GM15510 (cell line): ENCODE results near the gene SOX30.

Experiments
- POLR2A ChIP-seq: IDR thresholded peaks from 3 replicates; pipeline ENCODE4 v1.6.1; 2011; ENCODE audit warnings: borderline replicate concordance; ENCODE audit not compliant: insufficient read length; ENCODE audit errors: extremely low read depth

The SOX30 gene

GRCh38 chr5:157612581-157612980 is 39.7 kb downstream of the SOX30 start:
- TF ChIP-seq POLR2A, result no peak

- no peak for TF ChIP-seq POLR2A
These were observed 40.4 kb downstream of the SOX30 start for GRCh38 chr5:157611571-157612476.

- no peak for TF ChIP-seq POLR2A
These were observed 41.2 kb downstream of the SOX30 start for GRCh38 chr5:157610990-157611389.

GRCh38 chr5:157608972-157609565 is 43.2 kb downstream of the SOX30 start:
- TF ChIP-seq POLR2A, result no peak

GRCh38 chr5:157607371-157608161 is 44.7 kb downstream of the SOX30 start:
- no peak for TF ChIP-seq POLR2A

GRCh38 chr5:157606046-157606445 is 46.2 kb downstream of the SOX30 start:
- no peak for TF ChIP-seq POLR2A

GRCh38 chr5:157603333-157604190 is 48.7 kb downstream of the SOX30 start:
- TF ChIP-seq POLR2A, result no peak

- no peak for TF ChIP-seq POLR2A
These were observed 49.7 kb downstream of the SOX30 start for GRCh38 chr5:157602505-157602904.

GRCh38 chr5:157600252-157600651 is 52.0 kb downstream of the SOX30 start:
- no peak for TF ChIP-seq POLR2A

- TF ChIP-seq POLR2A, result no peak
These were observed 52.7 kb downstream of the SOX30 start for GRCh38 chr5:157599565-157599964.

GRCh38 chr5:157598350-157598936 is 53.8 kb downstream of the SOX30 start:
- no peak for TF ChIP-seq POLR2A

GRCh38 chr5:157597277-157597676 is 55.0 kb downstream of the SOX30 start:
- no peak for TF ChIP-seq POLR2A

GRCh38 chr5:157596487-157596886 is 55.8 kb downstream of the SOX30 start:
- TF ChIP-seq POLR2A, result no peak
